Measurements from ENCODE around the gene RFWD3. TPM values are rescaled to one million over a fixed set of nuclear protein-coding genes. Genes with fewer than 3 reads are reported as not detected.
A peak's percentile ranks its signal among the peaks of the same experiment; 100 is the strongest.

The RFWD3 gene
- total RNA-seq, 1 donor from 2014 or later = 30.5 TPM

DNA sequence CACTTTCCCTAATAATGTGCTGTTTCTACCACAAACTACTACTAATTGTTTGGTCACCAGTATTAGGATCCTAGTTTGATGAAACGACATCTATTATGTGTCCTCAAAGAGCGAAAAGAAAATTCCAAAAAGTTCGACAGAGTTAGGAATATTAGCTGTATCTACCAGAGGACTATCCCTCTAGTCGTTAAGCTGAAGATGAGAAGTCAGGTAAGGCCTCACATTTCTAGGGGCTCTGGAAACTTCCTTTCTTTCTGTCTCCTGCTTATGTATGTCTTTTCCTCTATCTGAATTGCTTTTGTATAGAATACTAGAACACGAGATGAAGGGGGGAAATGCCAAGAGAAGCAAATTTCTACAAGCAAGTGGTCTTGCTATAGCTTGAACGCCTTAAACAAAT lies 61.3 kb downstream of the RFWD3 start:
- Mint-ChIP-seq H3K36me3 (ENCODE audit: unreplicated experiment) (no peaks in the 10 kb centered on the region), H3K27me3 (ENCODE audit: unreplicated experiment) (peaks cover 13% of the 10 kb centered on the region), H3K4me1 (ENCODE audit: low read depth, unreplicated experiment) (peaks cover 16% of the 10 kb centered on the region), H3K4me3 (ENCODE audit: unreplicated experiment) (peak overlapping the region; percentile 94), H3K27ac (ENCODE audit: unreplicated experiment) (peak overlapping the region; percentile 97), H3K9me3 (ENCODE audit: unreplicated experiment) (no peaks in the 10 kb centered on the region)
- no peak for TF ChIP-seq CTCF (IDR thresholded peaks at IDR 0.05; ENCODE audit: partially characterized antibody, unreplicated experiment)
- DNase-seq = no peak

DNA sequence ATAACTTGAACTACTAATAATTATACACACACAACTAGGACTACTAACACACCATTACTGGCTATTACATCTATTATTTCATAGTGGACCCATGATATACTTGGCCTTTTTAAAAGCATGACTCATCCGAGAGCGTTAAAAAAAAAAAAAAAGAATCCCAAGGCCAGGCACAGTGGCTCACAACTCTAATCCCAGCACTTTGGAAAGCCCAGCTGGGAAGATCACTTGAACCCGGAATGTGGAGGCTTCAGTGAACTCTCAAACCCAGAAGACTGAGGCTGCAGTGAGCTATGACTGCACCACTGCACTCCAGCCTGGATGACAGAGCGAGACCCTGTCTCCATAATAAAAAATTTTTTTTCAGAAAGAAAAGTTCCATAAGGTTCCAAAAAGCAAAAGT lies 62.8 kb downstream of the RFWD3 start:
- Mint-ChIP-seq H3K9me3 (ENCODE audit: unreplicated experiment) (no peaks in the 10 kb centered on the region), H3K4me1 (ENCODE audit: low read depth, unreplicated experiment) (peaks cover 16% of the 10 kb centered on the region), H3K27ac (ENCODE audit: unreplicated experiment) (no peak overlapping the region), H3K27me3 (ENCODE audit: unreplicated experiment) (peaks cover 11% of the 10 kb centered on the region), H3K36me3 (ENCODE audit: unreplicated experiment) (no peaks in the 10 kb centered on the region), H3K4me3 (ENCODE audit: unreplicated experiment) (peak overlapping the region; percentile 76)
- TF ChIP-seq CTCF (IDR thresholded peaks at IDR 0.05; ENCODE audit: partially characterized antibody, unreplicated experiment) = no peak
- no peak for DNase-seq

GRCh38 chr16:74601126-74601871 lies 65.4 kb downstream of the RFWD3 start:
- Mint-ChIP-seq H3K4me1 (ENCODE audit: low read depth, unreplicated experiment) (peaks cover 13% of the 10 kb centered on the region), H3K27me3 (ENCODE audit: unreplicated experiment) (peaks cover 5% of the 10 kb centered on the region), H3K4me3 (ENCODE audit: unreplicated experiment) (no peak overlapping the region), H3K9me3 (ENCODE audit: unreplicated experiment) (no peaks in the 10 kb centered on the region), H3K36me3 (ENCODE audit: unreplicated experiment) (no peaks in the 10 kb centered on the region), H3K27ac (ENCODE audit: unreplicated experiment) (no peak overlapping the region)
- no peak for DNase-seq
- TF ChIP-seq CTCF (IDR thresholded peaks at IDR 0.05; ENCODE audit: partially characterized antibody, unreplicated experiment) = no peak

GRCh38 chr16:74596586-74596985 lies 70.1 kb downstream of the RFWD3 start:
- H3K9me3 Mint-ChIP-seq (ENCODE audit: unreplicated experiment) = peaks cover 1% of the 10 kb centered on the region
- DNase-seq = no peak
- H3K4me1 Mint-ChIP-seq (ENCODE audit: low read depth, unreplicated experiment) = peaks cover 2% of the 10 kb centered on the region
- no peak overlapping the region for H3K4me3 Mint-ChIP-seq (ENCODE audit: unreplicated experiment)
- TF ChIP-seq CTCF (IDR thresholded peaks at IDR 0.05; ENCODE audit: partially characterized antibody, unreplicated experiment) = no peak
- H3K36me3 Mint-ChIP-seq (ENCODE audit: unreplicated experiment) = no peaks in the 10 kb centered on the region
- no peaks in the 10 kb centered on the region for H3K27me3 Mint-ChIP-seq (ENCODE audit: unreplicated experiment)
- no peak overlapping the region for H3K27ac Mint-ChIP-seq (ENCODE audit: unreplicated experiment)

- Mint-ChIP-seq H3K4me1 (ENCODE audit: low read depth, unreplicated experiment) (peaks cover 2% of the 10 kb centered on the region), H3K36me3 (ENCODE audit: unreplicated experiment) (no peaks in the 10 kb centered on the region), H3K4me3 (ENCODE audit: unreplicated experiment) (no peak overlapping the region), H3K27me3 (ENCODE audit: unreplicated experiment) (no peaks in the 10 kb centered on the region), H3K9me3 (ENCODE audit: unreplicated experiment) (peaks cover 3% of the 10 kb centered on the region), H3K27ac (ENCODE audit: unreplicated experiment) (peak overlapping the region; percentile 55)
- DNase-seq = no peak
- TF ChIP-seq CTCF (IDR thresholded peaks at IDR 0.05; ENCODE audit: partially characterized antibody, unreplicated experiment) = no peak
These were observed 73.8 kb downstream of the RFWD3 start for GRCh38 chr16:74592847-74593246.

All from glutamatergic neuron (in vitro differentiated cells).